HPDE6-E6E7 (cell line): ENCODE results near the gene HOXC4.
"Not testable (repeated sequence)": the region's sequence is repeated elsewhere in the genome, so short reads cannot be mapped to it uniquely, and the experiment has no call there.

Source experiments
- DNase-seq: peaks from one replicate; pipeline ENCODE4 v3.0.0; 2011; ENCODE audit warnings: missing footprints; ENCODE audit errors: extremely low spot score

The HOXC4 gene

DNA sequence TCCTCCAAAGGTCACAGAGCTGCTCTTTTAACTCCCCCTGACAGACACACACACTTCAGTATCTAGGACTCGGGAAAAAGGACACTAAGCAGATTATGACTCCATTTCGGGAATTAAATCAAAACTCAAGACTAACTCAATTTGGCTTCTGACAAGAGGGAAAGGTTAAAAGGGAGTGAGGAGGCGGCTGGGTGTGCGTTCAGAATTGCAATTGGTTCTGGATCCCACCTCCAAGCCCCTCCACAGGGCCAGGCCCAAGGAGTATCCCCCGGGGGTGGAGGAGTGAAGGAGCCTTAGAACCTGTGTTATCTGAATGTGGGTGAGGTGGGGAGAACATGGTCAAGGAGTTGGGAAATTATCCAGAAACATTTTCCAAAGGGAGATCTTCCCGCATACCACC, 35.8 kb downstream of the HOXC4 start:
- DNase-seq = not testable (repeated sequence)

DNA sequence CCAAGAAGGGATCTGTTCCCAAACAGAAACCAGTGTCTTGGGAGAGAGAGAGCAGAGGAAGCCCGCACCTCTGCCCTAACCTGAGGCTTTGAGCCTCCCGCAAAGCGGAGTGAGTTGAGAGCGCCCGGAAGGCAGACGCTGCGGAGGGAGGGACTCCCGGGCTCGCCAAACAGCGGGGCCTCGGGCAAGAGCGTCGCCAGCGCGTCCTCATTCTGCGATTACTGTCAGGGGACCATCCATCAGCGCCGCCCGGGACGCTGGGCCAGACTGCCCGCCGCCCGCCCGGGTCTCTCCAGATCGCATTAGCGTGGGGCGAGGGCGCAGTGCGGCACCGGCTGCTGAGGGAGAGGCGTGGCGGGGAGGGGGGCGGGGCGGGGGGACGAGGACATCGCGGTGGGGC, 36.7 kb downstream of the HOXC4 start:
- DNase-seq = not testable (repeated sequence)

DNA sequence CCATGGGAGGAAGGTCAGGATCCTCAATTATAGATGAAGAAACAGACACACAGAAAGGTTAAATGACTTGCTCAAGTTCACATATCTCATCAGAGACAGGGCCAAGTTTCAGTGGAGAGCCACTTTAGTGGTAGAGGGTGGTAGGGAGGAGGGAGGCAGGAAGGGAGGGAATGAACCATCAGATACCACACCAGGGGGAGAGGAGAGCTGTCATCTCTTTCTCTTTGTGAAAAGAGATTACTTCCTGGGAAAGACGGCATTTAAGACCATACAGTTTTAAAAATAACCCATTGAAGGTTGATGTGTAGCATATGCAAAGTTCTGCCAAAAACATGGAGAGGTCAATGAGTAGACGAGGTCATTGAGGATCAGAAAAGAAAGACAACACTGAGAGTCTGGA, 39.3 kb downstream of the HOXC4 start:
- not testable (repeated sequence) for DNase-seq

DNA sequence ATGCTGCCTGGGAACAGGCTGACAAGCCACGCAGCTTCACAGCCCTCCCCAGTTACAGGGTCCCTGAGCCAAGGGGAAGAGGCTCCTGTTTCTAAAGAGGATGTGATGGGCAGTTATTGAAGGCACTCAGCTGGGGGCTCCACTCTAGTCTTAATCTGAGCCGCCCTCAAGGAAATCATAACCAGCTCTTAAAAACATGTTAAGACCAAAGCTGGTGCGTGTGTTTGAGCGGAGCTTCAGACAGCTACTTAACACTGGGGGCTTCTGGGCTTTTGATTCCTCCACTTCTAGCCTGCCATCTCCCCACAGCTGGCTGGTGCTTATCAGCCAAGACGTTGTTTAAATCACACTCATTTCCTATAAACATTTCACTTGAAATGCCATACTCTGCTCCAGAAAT, 42.3 kb downstream of the HOXC4 start:
- DNase-seq = not testable (repeated sequence)

DNA sequence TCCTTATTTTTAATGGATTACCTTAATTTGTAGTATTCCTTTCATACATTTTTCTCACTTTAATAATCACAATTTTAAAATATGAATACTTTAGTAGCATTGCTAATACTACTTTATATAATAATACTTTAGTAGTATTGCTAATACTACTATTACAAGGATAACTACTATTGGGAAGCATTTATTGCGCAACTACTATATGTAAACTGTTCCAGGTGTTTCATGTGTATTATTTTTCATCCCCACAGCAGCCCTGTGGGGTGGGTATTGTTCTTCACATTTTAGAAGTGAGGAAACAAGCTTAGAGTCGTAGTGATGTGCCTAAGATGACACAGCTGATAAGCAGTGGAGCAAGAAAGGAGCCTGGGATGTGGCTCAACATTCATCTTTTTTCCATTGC, 45.0 kb downstream of the HOXC4 start:
- DNase-seq = not testable (repeated sequence)

DNA sequence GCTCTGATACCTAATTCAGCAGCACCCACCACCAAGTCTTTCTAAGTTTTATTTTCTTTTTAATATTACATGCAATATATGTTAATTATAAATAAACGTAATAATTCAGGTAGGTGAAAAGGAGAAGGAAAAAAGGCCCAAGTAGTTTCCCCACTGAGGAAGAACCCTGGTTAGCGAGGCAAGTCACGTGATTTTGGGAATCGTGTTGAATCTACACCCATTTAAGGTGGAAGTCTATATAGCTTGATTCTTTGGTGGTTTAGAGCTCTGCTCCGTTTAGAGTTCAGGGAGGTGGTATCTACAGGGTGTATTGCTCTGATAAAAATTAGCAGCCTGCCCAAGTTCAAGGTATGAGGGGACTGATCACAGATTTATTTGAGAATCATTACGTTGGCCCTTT, 47.0 kb downstream of the HOXC4 start:
- DNase-seq = not testable (repeated sequence)

DNA sequence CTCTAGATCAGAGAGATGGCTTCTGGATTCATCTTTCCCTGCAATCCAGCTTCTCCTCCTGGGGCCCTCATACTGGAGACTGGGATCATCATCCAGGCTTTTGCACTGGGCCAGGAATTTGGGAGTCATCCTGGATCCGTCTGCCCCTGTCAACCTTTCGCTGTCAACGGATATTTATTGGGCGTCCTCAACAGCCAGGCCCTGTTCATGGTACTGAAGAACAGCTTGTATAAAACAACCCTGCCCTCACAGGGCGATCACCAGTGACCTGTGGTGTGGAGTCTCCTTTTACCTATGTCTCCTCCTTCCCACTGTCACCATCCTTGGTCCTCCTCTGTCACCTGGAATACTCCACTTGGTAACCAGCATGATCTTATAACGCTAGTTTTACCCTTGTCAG, 48.6 kb downstream of the HOXC4 start:
- DNase-seq = not testable (repeated sequence)

DNA sequence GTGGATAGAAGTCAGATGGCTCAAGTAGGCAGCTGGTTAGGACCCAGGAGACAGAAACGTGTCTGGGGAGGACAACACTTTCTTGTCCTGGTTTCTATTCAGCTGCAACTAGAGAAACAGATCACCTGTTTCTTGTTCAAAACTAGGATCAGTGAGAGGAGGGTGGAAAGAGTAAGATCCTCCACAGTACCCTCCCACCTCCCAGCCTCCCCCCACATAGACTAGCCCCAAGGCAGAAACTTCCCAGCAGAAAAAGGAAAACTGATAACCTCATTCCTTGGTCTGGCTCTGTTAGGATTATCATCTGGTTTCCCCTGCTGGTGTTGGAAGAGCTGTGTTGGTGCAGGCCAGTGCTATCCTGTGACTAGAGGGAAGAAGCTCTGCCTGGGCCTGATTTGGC, 50.2 kb downstream of the HOXC4 start:
- not testable (repeated sequence) for DNase-seq
